ENCODE data around the gene ATF6B.

GRCh38 chr6:32151863-32152768 lies 24.1 kb upstream of the ATF6B start, which contains the start of gene PRRT1:
- no peak for TF ChIP-seq CTCF (IDR thresholded peaks at IDR 0.05)
- no peak for TF ChIP-seq POLR2A (IDR thresholded peaks at IDR 0.05)

Measured in gastroesophageal sphincter (tissue), 3 donors.